SU-DHL-6 (cell line): ENCODE data around the gene CTXN3.

ENCODE experiments used
- CTCF ChIP-seq: fragments of 200-600 bp; sonication (generic); IDR thresholded peaks from one replicate; pipeline ENCODE4 v1.5.1; 2017; ENCODE audit warnings: antibody characterized with exemption, mild to moderate bottlenecking, low read length, moderate library complexity; ENCODE audit not compliant: insufficient read depth, poor library complexity, severe bottlenecking
- EZH2phosphoT487 ChIP-seq: fragments of 200-600 bp; sonication (generic), shearing (Covaris generic); conservative IDR thresholded peaks from 2 replicates; pipeline ENCODE4 v1.6.1; 2018; ENCODE audit warnings: mild to moderate bottlenecking, antibody characterized with exemption, low read length, moderate library complexity, mixed read lengths

GRCh38 chr5:127683008-127683407 is 34.1 kb downstream of the CTXN3 start:
- no peak for TF ChIP-seq CTCF
- no peak for TF ChIP-seq EZH2phosphoT487
